GM19463 (cell line): ENCODE measurements around the gene ZNF800.
A peak's percentile ranks its signal among the peaks of the same experiment; 100 is the strongest.
"Not testable (repeated sequence)": the region's sequence is repeated elsewhere in the genome, so short reads cannot be mapped to it uniquely, and the experiment has no call there.

Source experiments
- ATAC-seq: cut with Tn5 transposase; IDR thresholded peaks from one replicate; pipeline ENCODE4 v1.9.1; 2021; ENCODE audit warnings: mild to moderate bottlenecking, moderate library complexity; ENCODE audit not compliant: unreplicated experiment

ZNF800 gene, protein sequence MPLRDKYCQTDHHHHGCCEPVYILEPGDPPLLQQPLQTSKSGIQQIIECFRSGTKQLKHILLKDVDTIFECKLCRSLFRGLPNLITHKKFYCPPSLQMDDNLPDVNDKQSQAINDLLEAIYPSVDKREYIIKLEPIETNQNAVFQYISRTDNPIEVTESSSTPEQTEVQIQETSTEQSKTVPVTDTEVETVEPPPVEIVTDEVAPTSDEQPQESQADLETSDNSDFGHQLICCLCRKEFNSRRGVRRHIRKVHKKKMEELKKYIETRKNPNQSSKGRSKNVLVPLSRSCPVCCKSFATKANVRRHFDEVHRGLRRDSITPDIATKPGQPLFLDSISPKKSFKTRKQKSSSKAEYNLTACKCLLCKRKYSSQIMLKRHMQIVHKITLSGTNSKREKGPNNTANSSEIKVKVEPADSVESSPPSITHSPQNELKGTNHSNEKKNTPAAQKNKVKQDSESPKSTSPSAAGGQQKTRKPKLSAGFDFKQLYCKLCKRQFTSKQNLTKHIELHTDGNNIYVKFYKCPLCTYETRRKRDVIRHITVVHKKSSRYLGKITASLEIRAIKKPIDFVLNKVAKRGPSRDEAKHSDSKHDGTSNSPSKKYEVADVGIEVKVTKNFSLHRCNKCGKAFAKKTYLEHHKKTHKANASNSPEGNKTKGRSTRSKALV

DNA sequence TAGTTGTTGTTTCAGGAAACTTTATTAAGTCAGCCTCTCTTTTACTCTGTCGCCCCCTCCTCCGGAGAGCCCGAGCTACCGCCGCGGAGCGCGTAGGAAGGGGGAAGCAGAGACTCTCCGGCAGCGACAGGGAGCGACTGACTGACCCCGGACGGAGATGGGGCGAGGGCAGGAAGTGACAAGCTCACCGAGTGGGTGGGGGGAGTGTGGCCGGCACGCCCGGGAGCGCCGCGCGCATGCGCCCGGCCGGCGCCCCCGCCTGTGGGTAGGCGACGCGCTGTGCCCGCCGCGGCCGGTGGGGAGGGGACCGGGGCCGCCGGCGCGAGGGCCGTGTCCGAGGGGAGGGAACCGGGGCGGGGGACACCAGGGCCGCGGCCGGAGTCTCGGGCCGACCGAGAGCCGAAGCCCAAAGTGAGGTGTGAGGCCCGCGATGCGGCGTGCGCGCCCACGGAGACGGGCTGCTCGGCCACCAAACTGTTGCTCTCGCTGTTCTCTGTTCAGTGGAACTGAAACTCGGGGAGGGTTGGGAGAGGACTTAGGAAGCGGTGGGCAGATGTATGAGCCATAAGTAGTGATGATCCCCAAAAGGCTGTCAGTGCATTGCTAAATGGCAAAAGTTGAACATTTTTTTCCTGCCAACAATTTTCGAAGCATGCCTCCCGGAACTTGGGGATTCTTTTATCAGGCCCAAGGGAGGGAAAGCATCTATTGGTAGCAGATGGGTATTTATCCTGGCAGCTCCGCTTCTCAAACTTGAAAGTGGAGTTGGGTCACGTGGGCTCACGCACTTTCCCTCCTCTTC is at the start of gene ZNF800:
TSS of gene ZNF800 (minus strand) at position 143 of the 802 bp plus-strand sequence. CDS start 1,151 bp downstream, outside the sequence.
- peak; percentile 79 for ATAC-seq

DNA sequence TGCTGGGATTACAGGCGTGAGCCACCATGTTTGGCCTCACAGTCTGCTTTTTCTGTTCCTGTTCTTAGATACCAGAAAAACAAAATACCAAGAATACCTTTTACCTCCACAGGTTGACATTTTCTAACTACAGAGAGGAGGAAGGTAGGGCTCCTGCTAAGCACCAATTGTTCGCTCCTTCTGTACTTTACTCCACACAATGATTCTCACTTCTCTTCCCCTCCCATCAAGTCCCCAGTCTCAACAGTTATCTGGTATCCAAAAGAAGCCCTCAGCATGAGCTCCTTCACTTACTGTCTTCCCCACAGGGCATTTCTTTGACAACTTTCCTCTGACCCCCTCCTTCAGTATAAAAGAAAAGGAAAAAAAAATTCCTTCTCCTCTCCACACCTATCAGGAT is 47.7 kb upstream of the ZNF800 start:
- ATAC-seq: no peak

DNA sequence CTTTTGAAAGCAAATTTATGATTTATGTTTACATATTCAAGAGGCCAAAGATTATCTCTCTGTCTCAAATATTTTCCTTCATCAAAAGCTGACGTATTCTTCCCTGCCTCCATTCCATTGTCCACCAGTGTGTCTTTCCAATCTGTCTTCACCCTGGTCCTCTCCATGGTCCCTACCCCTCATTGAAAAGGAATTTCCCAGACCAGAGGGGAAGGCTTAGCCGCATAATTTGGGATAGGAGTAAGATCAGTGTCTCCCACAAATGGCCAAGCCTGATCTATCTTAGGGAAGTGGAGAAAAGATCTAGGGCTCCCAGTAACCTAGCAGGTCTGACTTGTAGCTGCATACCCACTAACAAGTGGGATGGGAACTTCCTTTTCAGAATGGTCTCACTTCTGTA is 46.3 kb upstream of the ZNF800 start:
- no peak for ATAC-seq

DNA sequence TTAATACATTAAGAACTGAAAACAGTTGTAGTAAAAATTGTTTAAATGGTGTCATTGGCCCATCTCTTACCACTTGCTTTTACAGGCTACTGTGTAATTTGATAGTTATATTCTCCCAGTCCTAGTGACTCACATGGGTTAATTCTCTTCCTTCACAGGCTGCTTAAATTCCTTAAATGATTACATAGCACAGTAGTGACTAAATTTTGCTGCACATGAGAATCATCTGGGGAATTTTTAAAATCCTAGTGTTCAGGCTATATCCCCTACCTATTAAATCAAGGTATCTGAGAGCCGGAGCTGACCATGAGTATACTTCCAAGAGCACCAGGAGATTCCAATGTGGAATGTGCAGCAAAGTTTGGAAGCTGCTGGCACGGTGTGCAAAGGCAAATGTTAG is 45.3 kb upstream of the ZNF800 start:
- ATAC-seq: no peak

DNA sequence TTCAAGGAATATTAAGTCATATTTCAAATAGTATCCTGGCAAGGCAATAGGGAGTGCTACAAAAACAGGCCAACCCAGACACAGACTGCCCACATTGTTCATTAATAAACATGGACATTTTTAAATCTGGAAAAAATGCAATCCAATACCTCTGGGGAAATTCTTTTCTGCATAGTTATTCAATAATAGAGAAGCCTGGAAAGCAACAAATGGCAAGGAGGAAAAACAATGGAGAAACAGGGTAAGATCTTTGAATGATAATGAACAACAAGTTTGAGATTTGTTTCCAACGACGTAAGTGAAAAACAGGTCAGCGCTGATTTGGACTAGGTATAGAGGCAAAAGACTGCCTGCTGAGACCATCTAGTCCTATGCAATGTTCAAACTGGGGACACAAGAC is 44.7 kb upstream of the ZNF800 start:
- ATAC-seq: no peak

DNA sequence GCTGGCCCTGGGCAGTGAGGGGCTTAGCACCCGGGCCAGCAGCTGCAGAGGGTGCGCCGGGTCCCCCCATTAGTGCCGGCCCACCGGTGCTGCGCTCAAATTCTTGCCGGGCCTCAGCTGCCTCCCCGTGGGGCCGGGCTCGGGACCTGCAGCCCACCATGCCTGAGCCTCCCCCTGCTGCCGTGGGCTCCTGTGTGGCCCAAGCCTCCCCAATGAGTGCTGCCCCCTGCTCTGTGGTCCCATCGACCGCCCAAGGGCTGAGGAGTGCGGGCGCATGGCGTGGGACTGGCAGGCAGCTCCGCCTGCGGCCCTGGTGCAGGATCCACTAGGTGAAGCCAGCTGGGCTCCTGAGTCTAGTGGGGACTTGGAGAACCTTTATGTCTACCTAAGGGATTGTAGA is 36.8 kb upstream of the ZNF800 start:
- not testable (repeated sequence) for ATAC-seq

DNA sequence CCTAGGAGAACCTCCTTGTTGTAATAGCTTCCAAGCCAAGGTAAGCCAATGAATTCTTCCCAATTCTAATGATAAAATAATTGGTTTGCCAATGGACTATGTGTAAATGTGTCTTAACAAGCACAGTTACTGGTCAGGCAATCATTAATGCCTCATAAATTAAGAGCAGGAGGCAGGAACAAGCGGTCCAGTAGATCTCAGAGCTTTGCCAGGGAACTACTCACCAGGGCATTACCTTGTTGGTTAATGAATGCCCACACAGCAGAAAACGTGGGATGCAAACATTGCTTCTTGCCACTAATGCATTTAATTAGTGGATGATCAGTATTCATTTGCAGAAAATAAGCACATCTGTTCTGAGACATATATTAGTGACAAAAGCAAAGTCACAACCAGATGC is 26.7 kb upstream of the ZNF800 start:
- ATAC-seq: no peak

DNA sequence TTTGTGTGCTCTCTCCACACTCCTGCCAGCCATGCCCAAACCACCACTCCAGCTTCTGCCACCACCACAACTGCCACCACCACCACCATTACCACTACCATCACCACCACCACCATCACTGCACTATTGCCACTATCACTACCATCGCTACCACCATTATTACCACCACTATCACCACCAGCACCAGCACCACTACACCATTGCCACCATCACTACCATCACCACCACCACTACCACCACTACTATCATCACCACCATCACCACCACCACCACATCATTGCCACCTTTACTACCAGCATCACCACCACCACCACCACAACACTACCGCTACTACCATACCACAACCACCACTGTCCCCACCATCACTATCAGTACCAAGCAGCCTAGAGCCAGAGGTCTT is 26.0 kb upstream of the ZNF800 start:
- no peak for ATAC-seq

DNA sequence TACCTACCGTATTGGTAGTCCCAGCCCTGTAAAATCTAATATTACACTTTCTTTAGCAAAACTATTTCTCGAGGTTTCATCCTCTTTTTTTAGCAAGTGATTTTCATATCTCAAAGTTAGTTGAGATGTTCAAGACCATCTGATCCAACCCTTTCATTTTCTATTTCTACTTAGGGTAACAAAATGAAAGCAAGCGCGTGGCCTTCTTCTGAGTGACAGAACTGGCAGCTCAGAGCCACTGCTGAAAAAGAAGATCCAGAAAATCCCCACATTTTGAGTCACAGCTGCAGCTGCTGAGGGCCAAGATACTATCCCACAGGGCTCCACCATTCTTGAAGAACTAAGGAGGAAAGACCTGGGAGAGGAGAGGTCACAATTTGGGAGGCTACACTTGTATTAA is 24.8 kb upstream of the ZNF800 start:
- peak; percentile 80 for ATAC-seq

DNA sequence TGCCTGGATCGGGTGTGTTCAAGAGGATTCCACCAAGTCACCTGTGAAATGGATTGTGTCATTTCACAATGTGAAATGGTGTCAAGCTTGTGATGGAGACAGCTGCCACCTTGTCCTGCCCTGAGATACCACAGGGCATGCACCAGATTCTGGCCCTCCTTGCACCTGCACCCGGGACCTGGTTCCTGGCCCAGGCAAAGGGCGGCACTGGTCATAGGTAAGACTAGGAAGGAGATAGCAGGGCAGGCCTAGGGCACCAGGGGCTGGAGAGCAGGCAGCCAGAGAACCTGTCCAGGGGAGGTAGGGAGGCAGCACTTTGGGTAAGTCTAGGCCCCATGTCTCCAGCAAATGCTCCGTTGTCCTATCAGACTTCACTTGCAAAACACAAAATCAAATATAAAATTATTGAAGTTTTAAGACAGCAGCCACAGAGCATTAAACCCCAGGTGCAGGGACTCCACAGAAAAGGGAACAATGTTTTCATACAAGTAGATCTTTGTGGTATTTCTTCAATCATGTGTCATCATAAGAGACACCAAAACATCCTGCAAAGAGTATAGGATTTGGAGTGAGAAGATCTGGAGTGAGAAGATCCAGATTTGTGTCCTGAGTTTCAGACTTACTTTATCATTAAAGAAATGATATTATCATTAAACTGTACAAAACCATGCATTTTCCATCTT is 22.7 kb upstream of the ZNF800 start:
- no peak for ATAC-seq

DNA sequence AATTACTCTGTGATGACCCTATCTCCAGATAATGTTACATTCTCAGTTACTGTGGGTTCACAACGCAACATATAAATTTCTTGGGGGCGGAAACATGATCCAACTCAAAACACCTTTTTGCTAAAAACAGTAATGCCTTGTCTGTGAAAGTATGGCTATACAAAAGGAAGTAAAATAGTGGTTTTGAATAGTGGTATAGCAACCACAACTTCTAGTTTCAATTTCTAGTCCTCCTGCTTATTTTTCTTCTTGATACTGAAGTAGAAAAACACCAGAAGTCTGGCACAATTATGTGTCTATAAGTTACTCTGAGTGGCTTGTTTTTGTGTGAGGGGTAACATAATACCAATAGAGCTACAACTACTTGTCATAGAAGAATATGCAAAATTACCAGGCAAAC is 21.5 kb upstream of the ZNF800 start:
- peak; percentile 44 for ATAC-seq

DNA sequence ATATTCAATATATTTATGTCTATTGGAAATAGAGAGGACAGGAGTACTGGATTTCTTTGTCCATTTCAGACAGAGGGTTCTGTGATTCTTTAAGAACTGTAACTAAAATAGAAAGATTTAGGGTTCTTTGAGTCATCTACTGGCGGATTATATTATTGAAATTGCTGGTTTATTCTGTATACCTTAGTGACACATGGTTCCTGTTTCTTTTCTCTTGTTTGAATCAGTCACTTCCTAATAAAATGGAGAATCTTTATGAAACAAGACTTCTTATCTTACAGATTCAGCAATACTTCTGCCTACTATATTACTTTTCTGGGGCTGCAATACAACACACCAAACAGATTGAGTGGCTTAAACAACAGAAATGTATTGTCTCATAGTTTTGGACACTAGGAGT is 20.8 kb upstream of the ZNF800 start:
- no peak for ATAC-seq

DNA sequence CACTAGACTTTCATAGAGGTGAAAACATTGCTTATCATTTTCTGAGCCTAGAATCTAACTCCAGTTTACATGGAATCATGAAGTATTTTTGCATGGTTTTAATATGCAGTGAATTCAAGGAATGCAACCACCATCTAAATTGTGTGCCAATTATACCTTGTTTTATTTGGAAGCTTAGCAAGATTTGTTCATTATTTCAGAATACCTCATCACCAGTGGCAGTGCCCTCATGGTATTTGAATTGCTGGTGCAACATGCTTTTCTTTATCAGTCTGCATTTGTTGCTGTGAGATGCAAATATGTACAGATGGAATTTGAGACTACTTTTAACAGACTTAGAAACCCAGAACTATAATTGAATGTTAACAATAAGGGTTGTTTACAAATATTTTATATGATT is 18.7 kb upstream of the ZNF800 start:
- no peak for ATAC-seq

DNA sequence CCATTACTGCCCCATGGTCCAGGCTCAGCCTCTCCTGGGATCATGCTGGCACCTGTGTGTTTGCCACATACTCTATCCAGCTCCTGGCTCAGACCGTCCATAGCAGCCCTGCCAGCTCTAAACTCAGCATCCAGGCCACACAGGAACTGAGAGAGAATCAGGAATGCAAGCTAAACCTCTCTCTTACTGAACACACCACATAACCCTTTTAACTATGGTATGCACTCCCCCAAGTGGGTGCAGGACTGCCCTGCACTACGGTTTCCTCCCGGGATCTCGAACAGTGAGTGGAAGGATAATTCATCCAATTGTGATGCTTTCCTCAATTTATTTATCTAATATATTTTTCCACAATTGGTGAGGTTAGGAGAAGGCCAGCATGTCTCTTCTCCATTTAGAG is 17.1 kb upstream of the ZNF800 start:
- ATAC-seq: no peak

DNA sequence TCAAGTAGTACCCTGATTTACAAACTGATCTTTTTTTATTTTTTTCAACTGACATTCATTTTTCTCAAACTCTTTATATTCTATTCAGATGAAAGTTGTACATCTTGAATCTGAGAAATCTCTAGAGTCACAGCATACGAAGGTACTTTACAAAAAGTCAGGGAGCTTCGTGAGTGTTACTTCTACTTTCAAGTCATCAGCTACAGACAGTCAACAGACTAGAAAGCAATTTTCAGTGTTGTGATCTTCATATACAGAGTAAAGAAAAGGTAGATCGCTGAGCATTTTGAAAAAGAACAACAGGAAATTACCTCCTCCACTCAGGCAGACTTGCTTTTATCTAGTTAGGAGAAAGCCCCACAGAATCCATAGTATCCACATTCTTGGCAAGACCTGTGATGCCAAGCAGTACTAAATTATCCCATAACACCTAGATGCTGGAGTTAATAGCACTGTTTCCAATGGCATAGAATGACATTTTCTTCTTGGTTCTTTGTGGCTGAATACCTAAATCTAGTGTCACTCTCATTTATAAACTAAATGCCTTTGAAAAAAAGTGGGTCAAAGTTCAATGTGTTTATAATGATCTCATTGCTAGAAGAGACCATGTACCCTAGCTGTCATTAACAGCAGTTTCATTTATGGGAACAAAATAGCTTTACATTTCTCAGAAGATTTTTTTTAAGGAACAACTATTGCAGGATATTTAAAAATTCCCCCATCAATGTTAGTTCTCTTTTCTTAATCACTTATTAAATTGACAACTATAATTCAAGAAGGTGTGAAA is 12.0 kb upstream of the ZNF800 start:
- no peak for ATAC-seq

DNA sequence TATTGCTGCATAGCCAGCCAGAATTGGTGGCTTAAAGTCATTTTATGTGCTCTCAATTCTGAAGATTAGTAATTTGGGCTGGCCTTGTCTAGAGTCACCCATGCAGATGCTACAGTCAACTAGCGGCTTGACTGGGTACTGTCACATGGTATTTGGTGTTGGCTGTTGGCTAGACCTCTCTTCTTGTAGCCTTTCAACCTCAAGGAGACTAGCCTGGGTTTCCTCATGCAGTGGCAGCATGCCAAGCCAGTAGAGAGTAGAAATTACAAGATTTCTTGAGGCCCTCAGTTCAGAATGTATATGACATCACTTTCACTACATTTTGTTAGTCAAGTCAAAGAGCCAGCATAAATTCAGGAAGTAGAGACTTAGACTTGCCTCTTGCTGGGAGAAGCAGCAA is 3.7 kb upstream of the ZNF800 start:
- no peak for ATAC-seq

DNA sequence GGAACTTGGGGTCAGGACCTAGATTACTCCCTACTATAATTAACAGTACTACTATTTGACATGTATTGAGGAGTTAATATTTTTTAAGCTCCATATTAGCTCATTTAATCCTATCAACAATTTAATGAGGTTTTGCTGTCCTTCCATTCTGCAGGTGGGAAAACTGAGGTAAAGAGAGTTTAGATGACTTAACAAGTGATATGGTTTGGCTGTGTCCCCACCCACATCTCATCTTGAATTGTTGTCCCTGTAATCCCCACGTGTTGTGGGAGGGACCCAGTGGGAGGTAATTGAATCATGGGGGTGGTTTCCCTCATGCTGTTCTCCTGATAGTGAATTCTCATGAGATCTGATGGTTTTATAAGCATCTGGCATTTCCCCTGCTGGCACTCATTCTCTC is 2.6 kb upstream of the ZNF800 start:
- ATAC-seq: not testable (repeated sequence)

DNA sequence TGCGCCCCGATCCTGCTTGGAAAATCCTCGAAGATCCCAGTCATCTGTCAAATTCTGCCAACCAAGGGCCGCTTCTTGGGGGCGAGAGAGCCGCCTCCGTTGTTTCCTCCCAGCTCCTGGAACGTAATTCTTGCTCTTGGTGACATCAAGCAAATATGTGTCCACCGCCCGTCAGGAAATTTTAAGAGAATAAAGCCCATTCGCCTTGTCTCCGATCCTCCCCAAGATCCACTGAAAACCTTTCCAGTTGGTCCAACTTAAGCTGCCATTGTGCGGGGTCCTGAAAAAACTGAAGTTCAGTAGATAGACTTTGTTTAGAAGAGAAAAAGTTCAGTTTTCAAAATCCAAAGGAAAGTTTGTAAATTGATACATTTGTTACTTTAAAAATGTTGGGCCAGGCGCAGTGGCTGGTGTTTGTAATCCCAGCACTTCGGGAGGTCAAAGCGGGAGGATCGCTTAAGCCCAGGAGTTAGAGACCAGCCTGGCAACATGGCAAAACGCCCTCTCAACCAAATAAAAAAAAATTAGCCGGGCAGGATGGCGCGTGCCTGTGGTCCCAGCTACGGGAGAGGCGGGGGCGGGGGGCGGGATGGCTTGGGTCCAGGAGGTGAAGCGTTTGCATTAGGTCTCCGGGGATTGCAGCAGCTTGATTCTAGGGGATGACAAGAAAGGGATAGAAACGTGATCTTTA is 1.0 kb upstream of the ZNF800 start:
- ATAC-seq: no peak

DNA sequence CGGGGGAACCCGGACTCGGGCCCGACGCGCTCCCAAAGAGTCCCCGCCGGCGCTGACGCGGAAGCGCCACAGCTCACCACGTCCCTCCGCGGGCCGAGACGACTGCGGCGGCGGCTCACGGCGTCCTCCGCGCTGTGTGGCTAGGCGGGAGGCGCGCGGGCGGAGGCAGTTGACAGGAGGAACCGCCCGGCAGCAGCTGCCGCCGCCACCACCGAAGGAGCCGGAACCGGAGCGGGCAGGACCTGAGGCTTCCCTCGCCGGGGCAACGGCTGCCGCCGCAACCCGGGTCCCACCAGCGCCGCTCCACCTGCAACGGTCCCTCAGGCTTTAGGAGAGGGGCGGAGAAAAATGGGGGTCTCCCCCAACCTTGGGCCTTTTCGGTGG is 334 bp downstream of the ZNF800 start:
- peak; percentile 42 for ATAC-seq
